ENCODE results near the gene CHEK1. TPM values are rescaled to one million over a fixed set of nuclear protein-coding genes. Genes with fewer than 3 reads are reported as not detected.
"Not testable (repeated sequence)": the region's sequence is repeated elsewhere in the genome, so short reads cannot be mapped to it uniquely, and the experiment has no call there.

The CHEK1 gene
- total RNA-seq, 1 experiment from 2014 or later = 61.2 TPM

- no peak for DNase-seq (ENCODE audit: low read depth)
Observed at GRCh38 chr11:125694951-125695350, 70.0 kb downstream of the CHEK1 start.

- no peak for DNase-seq (ENCODE audit: low read depth)
Observed at GRCh38 chr11:125701018-125701610, 76.2 kb downstream of the CHEK1 start.

- no peak for DNase-seq (ENCODE audit: low read depth)
Observed at GRCh38 chr11:125701858-125702621, 77.1 kb downstream of the CHEK1 start.

GRCh38 chr11:125704686-125705085, 79.7 kb downstream of the CHEK1 start:
- not testable (repeated sequence) for DNase-seq (ENCODE audit: low read depth)

- DNase-seq (ENCODE audit: low read depth) = peak; percentile 83
Observed at GRCh38 chr11:125720781-125721180, 95.8 kb downstream of the CHEK1 start.

GRCh38 chr11:125724125-125724524, 99.2 kb downstream of the CHEK1 start:
- peak; percentile 19 for DNase-seq (ENCODE audit: low read depth)

Other genes with a start within 250 kb of the CHEK1 start
- gene FEZ1, start 128.9 kb upstream of the CHEK1 start, total RNA-seq (2014; rRNA removed) = 1.0 and 1.3 TPM in 2 replicates
- 88.4 and 100 TPM in 2 replicates for gene EI24, start 55.7 kb upstream of the CHEK1 start, total RNA-seq (2014; rRNA removed)
- 172 and 180 TPM in 2 replicates for gene STT3A, start 32.3 kb upstream of the CHEK1 start, total RNA-seq (2014; rRNA removed)
- not detected in 2 replicates for gene ACRV1, start 55.7 kb downstream of the CHEK1 start, total RNA-seq (2014; rRNA removed)
- not detected in 2 replicates for gene PATE1, start 121.1 kb downstream of the CHEK1 start, total RNA-seq (2014; rRNA removed)
- gene PATE2, start 153.7 kb downstream of the CHEK1 start, total RNA-seq (2014; rRNA removed) = not detected in 2 replicates
- not detected in 2 replicates for gene PATE3, start 163.0 kb downstream of the CHEK1 start, total RNA-seq (2014; rRNA removed)
- gene PATE4, start 208.2 kb downstream of the CHEK1 start, total RNA-seq (2014; rRNA removed) = not detected in 2 replicates